Chondrocyte (in vitro differentiated cells): Measurements from ENCODE around the gene LTB. TPM values are rescaled to one million over a fixed set of nuclear protein-coding genes. Genes with fewer than 3 reads are reported as not detected.
A peak's percentile ranks its signal among the peaks of the same experiment; 100 is the strongest.
"Not testable (repeated sequence)": the region's sequence is repeated elsewhere in the genome, so short reads cannot be mapped to it uniquely, and the experiment has no call there.

ENCODE experiments used
- DNase-seq: peaks from one replicate; pipeline ENCODE4 v3.0.0; 2021; ENCODE audit warnings: mixed read lengths, low spot score
- H3K27ac Mint-ChIP-seq: one replicate; pipeline ENCODE4 v1.8.0; 2021; ENCODE audit warnings: mild to moderate bottlenecking, moderate library complexity, mixed read lengths; ENCODE audit not compliant: unreplicated experiment
- H3K27me3 Mint-ChIP-seq: 2 replicates; pipeline ENCODE4 v1.8.0; 2021; ENCODE audit warnings: low read depth, mixed read lengths
- H3K36me3 Mint-ChIP-seq: 2 replicates; pipeline ENCODE4 v1.8.0; 2021; ENCODE audit warnings: low read depth, mixed read lengths
- H3K4me1 Mint-ChIP-seq: 2 replicates; pipeline ENCODE4 v1.8.0; 2021; ENCODE audit warnings: low read depth, mild to moderate bottlenecking, mixed read lengths
- H3K4me3 Mint-ChIP-seq: one replicate; pipeline ENCODE4 v1.8.0; 2021; ENCODE audit warnings: mild to moderate bottlenecking, moderate library complexity, mixed read lengths; ENCODE audit not compliant: unreplicated experiment
- H3K9me3 Mint-ChIP-seq: 2 replicates; pipeline ENCODE4 v1.8.0; 2021; ENCODE audit warnings: low read depth, mixed read lengths
- CTCF ChIP-seq: fragments of 200-600 bp; sonication (generic); IDR thresholded peaks from 2 replicates; pipeline ENCODE4 v1.5.0; 2021; ENCODE audit warnings: antibody characterized with exemption, mild to moderate bottlenecking, moderate library complexity
- total RNA-seq: library from RNA; stranded (reverse); gene quantifications from 3 replicates; pipeline ENCODE4 v1.2.1, GENCODE V29; 2021

The LTB gene
- total RNA-seq, 1 donor from 2014 or later: not detected

GRCh38 chr6:31558318-31558625, 24.0 kb downstream of the LTB start:
- peaks cover 22% of the 10 kb centered on the region for H3K36me3 Mint-ChIP-seq
- no peak for DNase-seq
- H3K4me1 Mint-ChIP-seq: peaks cover 34% of the 10 kb centered on the region
- H3K4me3 Mint-ChIP-seq: no peak overlapping the region
- no peaks in the 10 kb centered on the region for H3K9me3 Mint-ChIP-seq
- no peaks in the 10 kb centered on the region for H3K27me3 Mint-ChIP-seq
- peak overlapping the region; percentile 22 for H3K27ac Mint-ChIP-seq
- TF ChIP-seq CTCF: no peak

GRCh38 chr6:31557443-31558317, 24.5 kb downstream of the LTB start:
- H3K36me3 Mint-ChIP-seq: peaks cover 23% of the 10 kb centered on the region
- H3K9me3 Mint-ChIP-seq: no peaks in the 10 kb centered on the region
- DNase-seq: peak; percentile 86
- H3K27ac Mint-ChIP-seq: no peak overlapping the region
- H3K4me1 Mint-ChIP-seq: peaks cover 29% of the 10 kb centered on the region
- H3K4me3 Mint-ChIP-seq: no peak overlapping the region
- H3K27me3 Mint-ChIP-seq: no peaks in the 10 kb centered on the region
- no peak for TF ChIP-seq CTCF

- no peak for TF ChIP-seq CTCF
Measured at GRCh38 chr6:31556307-31556706, 25.9 kb downstream of the LTB start.

GRCh38 chr6:31551371-31551770, 30.9 kb downstream of the LTB start:
- H3K27ac Mint-ChIP-seq: peak overlapping the region; percentile 59
- H3K4me1 Mint-ChIP-seq: peaks cover 35% of the 10 kb centered on the region
- H3K36me3 Mint-ChIP-seq, H3K4me3 Mint-ChIP-seq, H3K27me3 Mint-ChIP-seq, H3K9me3 Mint-ChIP-seq, DNase-seq: not testable (repeated sequence)
- TF ChIP-seq CTCF: peak; percentile 63

More at GRCh38 chr6:31556307-31556706, 25.9 kb downstream of the LTB start:
- Mint-ChIP-seq H3K9me3 (no peaks in the 10 kb centered on the region), H3K36me3 (peaks cover 26% of the 10 kb centered on the region), H3K27me3 (no peaks in the 10 kb centered on the region), H3K4me1 (peaks cover 29% of the 10 kb centered on the region), H3K27ac (no peak overlapping the region), H3K4me3 (no peak overlapping the region)
- peak; percentile 50 for DNase-seq

- TF ChIP-seq CTCF: no peak
- no peaks in the 10 kb centered on the region for H3K27me3 Mint-ChIP-seq
- peak overlapping the region; percentile 97 for H3K4me3 Mint-ChIP-seq
- peaks cover 6% of the 10 kb centered on the region for H3K36me3 Mint-ChIP-seq
- DNase-seq: no peak
- no peak overlapping the region for H3K27ac Mint-ChIP-seq
- H3K9me3 Mint-ChIP-seq: no peaks in the 10 kb centered on the region
- peaks cover 41% of the 10 kb centered on the region for H3K4me1 Mint-ChIP-seq
Measured at GRCh38 chr6:31548544-31548873, 33.7 kb downstream of the LTB start.
